Measurements from ENCODE around the gene QRFPR.
"Not testable (repeated sequence)": the region's sequence is repeated elsewhere in the genome, so short reads cannot be mapped to it uniquely, and the experiment has no call there.

Gene QRFPR

DNA sequence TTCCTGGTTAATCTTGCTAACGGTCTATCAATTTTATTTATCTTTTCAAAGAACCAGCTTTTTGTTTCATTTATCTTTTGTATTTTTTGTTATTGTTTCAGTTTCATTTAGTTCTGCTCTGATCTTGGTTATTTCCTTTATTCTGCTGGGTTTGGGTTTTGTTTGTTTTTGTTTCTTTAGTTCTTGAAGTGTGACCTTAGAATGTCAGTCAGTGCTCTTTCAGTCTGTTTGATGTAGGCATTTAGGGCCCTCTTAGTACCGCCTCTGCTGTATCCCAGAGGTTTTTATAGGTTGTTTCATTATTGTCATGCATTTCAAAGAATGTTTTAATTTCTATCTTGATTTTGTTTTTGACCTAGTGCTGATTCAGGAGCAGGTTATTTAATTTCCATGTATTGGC is 27.7 kb upstream of the QRFPR start:
- no CpG with 5 or more reads among the region's 2 CpGs for whole genome bisulfite sequencing, 2 donors (ENCODE audit: extremely low coverage in 2 of 2, insufficient read length in 2 of 2, insufficient replicate concordance in 1 of 2)
- not testable (repeated sequence) for H3K23ac ChIP-seq (ENCODE audit: low read depth, low read length, poor library complexity); H2AFZ ChIP-seq (ENCODE audit: low read length); H3K9me3 ChIP-seq (replicated peaks in 1 of 2; ENCODE audit: control insufficient read depth in 2 of 2, insufficient read depth in 1 of 2, low read depth in 1 of 2, low read length in 2 of 2); H3K36me3 ChIP-seq (replicated peaks in 1 of 2; ENCODE audit: control insufficient read depth in 2 of 2, insufficient read depth in 2 of 2, low read length in 2 of 2); H3K18ac ChIP-seq (ENCODE audit: low read length); H3K14ac ChIP-seq (ENCODE audit: low read length); H2BK12ac ChIP-seq (ENCODE audit: low read length); H2BK15ac ChIP-seq (ENCODE audit: low read length); H2BK120ac ChIP-seq (ENCODE audit: low read depth, low read length); H3K4ac ChIP-seq (ENCODE audit: low read length); H3K4me1 ChIP-seq (ENCODE audit: control insufficient read depth in 2 of 2, insufficient read depth in 1 of 2, low read depth in 1 of 2, low read length in 2 of 2); H4K8ac ChIP-seq (ENCODE audit: low read depth, low read length); H3K9ac ChIP-seq (ENCODE audit: low read depth, low read length, poor library complexity); H3K4me3 ChIP-seq (ENCODE audit: low read length in 2 of 2); H2BK5ac ChIP-seq (ENCODE audit: low read length); H4K91ac ChIP-seq (ENCODE audit: low read depth, low read length, poor library complexity); H2AK5ac ChIP-seq (ENCODE audit: low read depth, low read length); DNase-seq (ENCODE audit: low spot score); H3K27me3 ChIP-seq (ENCODE audit: control insufficient read depth in 3 of 3, insufficient read depth in 3 of 3, low read depth in 1 of 3, low read length in 3 of 3); H3K4me2 ChIP-seq (ENCODE audit: insufficient read depth, low read length, poor library complexity, severe bottlenecking); H3K79me1 ChIP-seq (ENCODE audit: low read depth, low read length); H3K27ac ChIP-seq (replicated peaks; ENCODE audit: low read length)

DNA sequence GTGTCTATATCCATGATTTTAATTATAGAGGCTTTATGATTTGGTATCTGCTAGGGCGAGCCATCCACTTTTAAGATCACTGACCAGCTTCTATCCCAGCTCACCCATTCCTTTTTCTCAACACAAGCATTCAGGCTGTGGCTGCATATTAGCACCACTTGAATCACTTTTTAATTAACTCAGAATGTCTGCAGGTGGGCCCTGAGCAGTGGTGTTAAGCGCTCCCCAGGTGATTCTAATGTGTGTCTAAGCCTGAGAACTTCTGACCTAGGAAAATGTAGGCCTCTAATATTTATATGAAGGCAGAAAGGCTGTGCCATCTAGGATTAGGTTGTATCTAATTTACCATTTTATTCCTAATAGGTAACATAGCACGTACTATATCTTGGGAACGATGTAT is 19.8 kb upstream of the QRFPR start:
- Histone ChIP-seq H3K79me1 (ENCODE audit: low read depth, low read length) (no peaks in the 10 kb centered on the region), H2BK120ac (ENCODE audit: low read depth, low read length) (no peak overlapping the region), H3K4me2 (ENCODE audit: insufficient read depth, low read length, poor library complexity, severe bottlenecking) (no peak overlapping the region), H3K23ac (ENCODE audit: low read depth, low read length, poor library complexity) (no peak overlapping the region), H3K27me3 (ENCODE audit: control insufficient read depth in 3 of 3, insufficient read depth in 3 of 3, low read depth in 1 of 3, low read length in 3 of 3) (no peaks in the 10 kb centered on the region), H3K4me1 (ENCODE audit: control insufficient read depth in 2 of 2, insufficient read depth in 1 of 2, low read depth in 1 of 2, low read length in 2 of 2) (no peaks in the 10 kb centered on the region), H3K9ac (ENCODE audit: low read depth, low read length, poor library complexity) (no peak overlapping the region), H3K9me3 (replicated peaks in 1 of 2; ENCODE audit: control insufficient read depth in 2 of 2, insufficient read depth in 1 of 2, low read depth in 1 of 2, low read length in 2 of 2) (no peaks in the 10 kb centered on the region), H3K14ac (ENCODE audit: low read length) (no peak overlapping the region), H2AK5ac (ENCODE audit: low read depth, low read length) (no peak overlapping the region), H3K18ac (ENCODE audit: low read length) (no peak overlapping the region), H4K8ac (ENCODE audit: low read depth, low read length) (no peak overlapping the region), H3K36me3 (replicated peaks in 1 of 2; ENCODE audit: control insufficient read depth in 2 of 2, insufficient read depth in 2 of 2, low read length in 2 of 2) (no peaks in the 10 kb centered on the region), H3K4ac (ENCODE audit: low read length) (no peak overlapping the region), H2BK15ac (ENCODE audit: low read length) (no peak overlapping the region), H2BK12ac (ENCODE audit: low read length) (no peak overlapping the region), H3K27ac (replicated peaks; ENCODE audit: low read length) (no peak overlapping the region), H4K91ac (ENCODE audit: low read depth, low read length, poor library complexity) (no peak overlapping the region), H3K4me3 (ENCODE audit: low read length in 2 of 2) (no peak overlapping the region), H2BK5ac (ENCODE audit: low read length) (no peak overlapping the region), H2AFZ (ENCODE audit: low read length) (no peak overlapping the region)
- no CpG with 5 or more reads among the region's 4 CpGs for WGBS, 2 donors (ENCODE audit: extremely low coverage in 2 of 2, insufficient read length in 2 of 2, insufficient replicate concordance in 1 of 2)
- DNase-seq (ENCODE audit: low spot score) = no peak

DNA sequence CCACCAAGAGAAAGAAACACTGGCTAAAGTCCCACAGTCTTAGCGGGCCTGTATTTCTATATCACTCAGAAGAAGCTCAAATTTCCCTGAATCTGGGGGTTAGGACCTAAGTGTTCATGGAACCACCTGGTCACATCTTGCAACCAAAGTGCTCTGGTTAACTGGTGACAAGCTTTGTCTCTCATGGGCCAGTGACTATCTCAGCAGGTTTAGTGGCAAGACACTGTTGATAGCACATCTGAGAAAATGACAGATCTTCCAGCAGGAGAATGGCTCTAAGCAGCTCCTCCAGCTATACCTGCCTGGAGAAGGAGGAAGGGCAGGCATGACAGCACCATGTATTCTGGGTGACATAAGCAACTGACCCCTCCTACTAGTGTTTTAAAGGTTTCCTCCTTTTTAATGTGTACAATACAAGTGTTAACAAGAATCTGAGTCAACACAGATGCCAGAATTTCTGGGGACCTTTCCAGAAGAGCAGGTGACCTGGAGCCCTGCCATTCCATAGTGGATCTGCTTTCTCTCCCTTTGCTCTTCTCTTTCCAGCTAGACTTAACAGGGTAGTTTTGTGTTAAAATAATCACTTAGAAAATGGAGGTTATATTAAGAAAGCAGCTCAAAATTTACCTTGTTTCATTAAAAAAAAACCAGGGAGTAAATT is 17.3 kb upstream of the QRFPR start:
- no peak overlapping the region for H3K9ac ChIP-seq (ENCODE audit: low read depth, low read length, poor library complexity)
- H3K9me3 ChIP-seq (replicated peaks in 1 of 2; ENCODE audit: control insufficient read depth in 2 of 2, insufficient read depth in 1 of 2, low read depth in 1 of 2, low read length in 2 of 2) = no peaks in the 10 kb centered on the region
- H3K27me3 ChIP-seq (ENCODE audit: control insufficient read depth in 3 of 3, insufficient read depth in 3 of 3, low read depth in 1 of 3, low read length in 3 of 3) = no peaks in the 10 kb centered on the region
- no peak overlapping the region for H2BK12ac ChIP-seq (ENCODE audit: low read length)
- no peak overlapping the region for H2BK5ac ChIP-seq (ENCODE audit: low read length)
- H3K18ac ChIP-seq (ENCODE audit: low read length) = no peak overlapping the region
- no peak overlapping the region for H3K4me3 ChIP-seq (ENCODE audit: low read length in 2 of 2)
- no peak overlapping the region for H2BK15ac ChIP-seq (ENCODE audit: low read length)
- H3K23ac ChIP-seq (ENCODE audit: low read depth, low read length, poor library complexity) = no peak overlapping the region
- DNase-seq (ENCODE audit: low spot score) = no peak
- H3K27ac ChIP-seq (replicated peaks; ENCODE audit: low read length) = no peak overlapping the region
- H4K91ac ChIP-seq (ENCODE audit: low read depth, low read length, poor library complexity) = no peak overlapping the region
- no peak overlapping the region for H3K14ac ChIP-seq (ENCODE audit: low read length)
- H2AFZ ChIP-seq (ENCODE audit: low read length) = no peak overlapping the region
- no peaks in the 10 kb centered on the region for H3K4me1 ChIP-seq (ENCODE audit: control insufficient read depth in 2 of 2, insufficient read depth in 1 of 2, low read depth in 1 of 2, low read length in 2 of 2)
- no peak overlapping the region for H3K4ac ChIP-seq (ENCODE audit: low read length)
- no peak overlapping the region for H3K4me2 ChIP-seq (ENCODE audit: insufficient read depth, low read length, poor library complexity, severe bottlenecking)
- H2BK120ac ChIP-seq (ENCODE audit: low read depth, low read length) = no peak overlapping the region
- WGBS, 2 donors (ENCODE audit: extremely low coverage in 2 of 2, insufficient read length in 2 of 2, insufficient replicate concordance in 1 of 2) = no CpG with 5 or more reads among the region's 1 CpG
- H2AK5ac ChIP-seq (ENCODE audit: low read depth, low read length) = no peak overlapping the region
- H3K79me1 ChIP-seq (ENCODE audit: low read depth, low read length) = no peaks in the 10 kb centered on the region
- H3K36me3 ChIP-seq (replicated peaks in 1 of 2; ENCODE audit: control insufficient read depth in 2 of 2, insufficient read depth in 2 of 2, low read length in 2 of 2) = no peaks in the 10 kb centered on the region
- no peak overlapping the region for H4K8ac ChIP-seq (ENCODE audit: low read depth, low read length)

- Histone ChIP-seq H3K9ac (ENCODE audit: low read depth, low read length, poor library complexity) (no peak overlapping the region), H4K91ac (ENCODE audit: low read depth, low read length, poor library complexity) (no peak overlapping the region), H3K4ac (ENCODE audit: low read length) (no peak overlapping the region), H3K14ac (ENCODE audit: low read length) (no peak overlapping the region), H3K4me1 (ENCODE audit: control insufficient read depth in 2 of 2, insufficient read depth in 1 of 2, low read depth in 1 of 2, low read length in 2 of 2) (no peaks in the 10 kb centered on the region), H3K23ac (ENCODE audit: low read depth, low read length, poor library complexity) (no peak overlapping the region), H3K9me3 (replicated peaks in 1 of 2; ENCODE audit: control insufficient read depth in 2 of 2, insufficient read depth in 1 of 2, low read depth in 1 of 2, low read length in 2 of 2) (no peaks in the 10 kb centered on the region), H2BK120ac (ENCODE audit: low read depth, low read length) (no peak overlapping the region), H2AK5ac (ENCODE audit: low read depth, low read length) (no peak overlapping the region), H2BK5ac (ENCODE audit: low read length) (no peak overlapping the region), H3K27me3 (ENCODE audit: control insufficient read depth in 3 of 3, insufficient read depth in 3 of 3, low read depth in 1 of 3, low read length in 3 of 3) (no peaks in the 10 kb centered on the region), H3K36me3 (replicated peaks in 1 of 2; ENCODE audit: control insufficient read depth in 2 of 2, insufficient read depth in 2 of 2, low read length in 2 of 2) (no peaks in the 10 kb centered on the region), H3K4me3 (ENCODE audit: low read length in 2 of 2) (no peak overlapping the region), H2BK15ac (ENCODE audit: low read length) (no peak overlapping the region), H3K27ac (replicated peaks; ENCODE audit: low read length) (no peak overlapping the region), H2AFZ (ENCODE audit: low read length) (no peak overlapping the region), H3K79me1 (ENCODE audit: low read depth, low read length) (no peaks in the 10 kb centered on the region), H3K4me2 (ENCODE audit: insufficient read depth, low read length, poor library complexity, severe bottlenecking) (no peak overlapping the region), H4K8ac (ENCODE audit: low read depth, low read length) (no peak overlapping the region), H3K18ac (ENCODE audit: low read length) (no peak overlapping the region), H2BK12ac (ENCODE audit: low read length) (no peak overlapping the region)
- WGBS, 2 donors (ENCODE audit: extremely low coverage in 2 of 2, insufficient read length in 2 of 2, insufficient replicate concordance in 1 of 2) = no CpG with 5 or more reads among the region's 3 CpGs
- DNase-seq (ENCODE audit: low spot score) = no peak
These were observed 16.6 kb upstream of the QRFPR start for GRCh38 chr4:121397434-121397833.

Data from neuronal stem cell (in vitro differentiated cells).